HepG2 (cell line): ENCODE data around the gene TPI1. TPM values are rescaled to one million over a fixed set of nuclear protein-coding genes. Genes with fewer than 3 reads are reported as not detected.

Source experiments
- AGO1 ChIP-seq: fragments of 200-400 bp; formaldehyde crosslinking; IDR thresholded peaks from 2 replicates; pipeline ENCODE4 v1.6.1; 2017; ENCODE audit warnings: mild to moderate bottlenecking, low read depth, low read length, moderate library complexity; ENCODE audit not compliant: poor library complexity, severe bottlenecking
- GABPB1 ChIP-seq: IDR thresholded peaks from 2 replicates; pipeline ENCODE4 v1.6.1; 2016; ENCODE audit warnings: mild to moderate bottlenecking, missing genetic modification reagents, moderate library complexity, missing compliant biosample characterization
- GATAD2A ChIP-seq: IDR thresholded peaks from 2 replicates; pipeline ENCODE4 v1.6.1; 2016
- HOMEZ ChIP-seq: IDR thresholded peaks from 2 replicates; pipeline ENCODE4 v1.6.1; 2016; ENCODE audit warnings: low read depth
- NFE2L1 ChIP-seq: sonication (generic); formaldehyde crosslinking; IDR thresholded peaks from 2 replicates; pipeline ENCODE4 v1.4.0; 2020; ENCODE audit warnings: missing genetic modification reagents, mild to moderate bottlenecking, borderline replicate concordance
- RXRA ChIP-seq: sonication (generic); formaldehyde crosslinking; IDR thresholded peaks from 2 replicates; pipeline ENCODE4 v1.5.1; 2020; ENCODE audit warnings: missing genetic modification reagents
- TBX2 ChIP-seq: sonication (generic); formaldehyde crosslinking; IDR thresholded peaks from 2 replicates; pipeline ENCODE4 v1.5.0; 2020; ENCODE audit warnings: missing genetic modification reagents, mild to moderate bottlenecking, borderline replicate concordance
- TEF ChIP-seq: sonication (generic); formaldehyde crosslinking; IDR thresholded peaks from 2 replicates; pipeline ENCODE4 v1.5.0; 2020; ENCODE audit warnings: missing genetic modification reagents
- THAP11 ChIP-seq: IDR thresholded peaks from 2 replicates; pipeline ENCODE4 v1.6.1; 2016; ENCODE audit warnings: missing biosample characterization, missing genetic modification reagents
- TSC22D2 ChIP-seq: sonication (generic); formaldehyde crosslinking; IDR thresholded peaks from 2 replicates; pipeline ENCODE4 v1.5.1; 2020; ENCODE audit warnings: missing genetic modification reagents, mild to moderate bottlenecking, borderline replicate concordance
- ZBTB3 ChIP-seq: sonication (generic); formaldehyde crosslinking; IDR thresholded peaks from 2 replicates; pipeline ENCODE4 v1.4.0; 2020; ENCODE audit warnings: low read depth, mild to moderate bottlenecking, moderate library complexity, missing genetic modification reagents, borderline replicate concordance
- ZNF446 ChIP-seq: sonication (generic); formaldehyde crosslinking; IDR thresholded peaks from 2 replicates; pipeline ENCODE4 v1.5.0; 2020; ENCODE audit warnings: mild to moderate bottlenecking, missing genetic modification reagents
- ZNF550 ChIP-seq: sonication (generic); formaldehyde crosslinking; IDR thresholded peaks from 2 replicates; pipeline ENCODE4 v1.4.0; 2020; ENCODE audit warnings: mild to moderate bottlenecking, missing genetic modification reagents, borderline replicate concordance
- ZNF660 ChIP-seq: sonication (generic); formaldehyde crosslinking; IDR thresholded peaks from 2 replicates; pipeline ENCODE4 v1.5.1; 2020; ENCODE audit warnings: mild to moderate bottlenecking, low read depth, missing genetic modification reagents, borderline replicate concordance
- ZNF710 ChIP-seq: sonication (generic); formaldehyde crosslinking; IDR thresholded peaks from 2 replicates; pipeline ENCODE4 v1.5.0; 2020; ENCODE audit warnings: mild to moderate bottlenecking, missing genetic modification reagents, borderline replicate concordance
- ZSCAN5A ChIP-seq: sonication (generic); formaldehyde crosslinking; IDR thresholded peaks from 2 replicates; pipeline ENCODE4 v1.8.0; 2022; ENCODE audit warnings: mild to moderate bottlenecking, missing genetic modification reagents, borderline replicate concordance
- polyA plus RNA-seq, 8 experiments: library from polyadenylated mRNA; depleted of rRNA in 3 of 8; stranded (reverse) in 7 of 8; unstranded in 1 of 8; fragments of >200 nt; fragmentation: Illumina TruSeq in 4 of 8; extraction: Trizol in 4 of 8; gene quantifications; 2 replicates each; pipeline versions ENCODE4 v1.2.1 to v1.2.3, GENCODE V29; 2011 to 2016; ENCODE audit warnings: low read depth in 4 of 8, missing spikeins in 1 of 8, mixed read lengths in 1 of 8; ENCODE audit not compliant: insufficient read depth in 1 of 8
- total RNA-seq, 5 experiments: library from RNA; depleted of rRNA; stranded (reverse); fragments of >200 nt; fragmentation: Illumina TruSeq; extraction: Trizol; gene quantifications; 2 replicates each; pipeline ENCODE4 v1.2.3, GENCODE V29; 2016; ENCODE audit warnings: low read depth in 1 of 5
- TF ChIP-seq, protein P1 (sequence below): sonication (generic); formaldehyde crosslinking; IDR thresholded peaks from 2 replicates; pipeline ENCODE4 v1.4.0; 2020; ENCODE audit warnings: missing genetic modification reagents, mild to moderate bottlenecking, borderline replicate concordance
- TF ChIP-seq, protein P2 (sequence below): sonication (generic); formaldehyde crosslinking; IDR thresholded peaks from 2 replicates; pipeline ENCODE4 v1.4.0; 2020; ENCODE audit warnings: missing genetic modification reagents, borderline replicate concordance

TPI1 gene
- total and polyA plus RNA-seq, 2 of the 13 experiments (the other 11 are each of a cell fraction or from before 2014, with no cell fraction given), result 945 to 2,535 TPM

GRCh38 chr12:6851153-6851920 is 16.0 kb upstream of the TPI1 start, which contains the start of gene CDCA3 (continued):
- TF ChIP-seq THAP11 (CRISPR knock-in tag), result peak; percentile 73; the same call in 1 of the 2 replicates
- no peak for TF ChIP-seq HOMEZ (CRISPR knock-in tag)
- 0 out of 2 replicates have a peak, but pooled peaks have one; percentile 1 for TF ChIP-seq TBX2 (CRISPR knock-in tag)
- TF ChIP-seq, protein P1, sequence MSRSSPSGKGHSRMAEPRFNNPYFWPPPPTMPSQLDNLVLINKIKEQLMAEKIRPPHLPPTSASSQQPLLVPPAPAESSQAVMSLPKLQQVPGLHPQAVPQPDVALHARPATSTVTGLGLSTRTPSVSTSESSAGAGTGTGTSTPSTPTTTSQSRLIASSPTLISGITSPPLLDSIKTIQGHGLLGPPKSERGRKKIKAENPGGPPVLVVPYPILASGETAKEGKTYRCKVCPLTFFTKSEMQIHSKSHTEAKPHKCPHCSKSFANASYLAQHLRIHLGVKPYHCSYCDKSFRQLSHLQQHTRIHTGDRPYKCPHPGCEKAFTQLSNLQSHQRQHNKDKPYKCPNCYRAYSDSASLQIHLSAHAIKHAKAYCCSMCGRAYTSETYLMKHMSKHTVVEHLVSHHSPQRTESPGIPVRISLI (CRISPR knock-in tag), result no peak
- TF ChIP-seq NFE2L1 (CRISPR knock-in tag), result no peak
- no peak for TF ChIP-seq ZNF446 (CRISPR knock-in tag)
- TF ChIP-seq, protein P2, sequence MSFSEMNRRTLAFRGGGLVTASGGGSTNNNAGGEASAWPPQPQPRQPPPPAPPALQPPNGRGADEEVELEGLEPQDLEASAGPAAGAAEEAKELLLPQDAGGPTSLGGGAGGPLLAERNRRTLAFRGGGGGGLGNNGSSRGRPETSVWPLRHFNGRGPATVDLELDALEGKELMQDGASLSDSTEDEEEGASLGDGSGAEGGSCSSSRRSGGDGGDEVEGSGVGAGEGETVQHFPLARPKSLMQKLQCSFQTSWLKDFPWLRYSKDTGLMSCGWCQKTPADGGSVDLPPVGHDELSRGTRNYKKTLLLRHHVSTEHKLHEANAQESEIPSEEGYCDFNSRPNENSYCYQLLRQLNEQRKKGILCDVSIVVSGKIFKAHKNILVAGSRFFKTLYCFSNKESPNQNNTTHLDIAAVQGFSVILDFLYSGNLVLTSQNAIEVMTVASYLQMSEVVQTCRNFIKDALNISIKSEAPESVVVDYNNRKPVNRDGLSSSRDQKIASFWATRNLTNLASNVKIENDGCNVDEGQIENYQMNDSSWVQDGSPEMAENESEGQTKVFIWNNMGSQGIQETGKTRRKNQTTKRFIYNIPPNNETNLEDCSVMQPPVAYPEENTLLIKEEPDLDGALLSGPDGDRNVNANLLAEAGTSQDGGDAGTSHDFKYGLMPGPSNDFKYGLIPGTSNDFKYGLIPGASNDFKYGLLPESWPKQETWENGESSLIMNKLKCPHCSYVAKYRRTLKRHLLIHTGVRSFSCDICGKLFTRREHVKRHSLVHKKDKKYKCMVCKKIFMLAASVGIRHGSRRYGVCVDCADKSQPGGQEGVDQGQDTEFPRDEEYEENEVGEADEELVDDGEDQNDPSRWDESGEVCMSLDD (CRISPR knock-in tag), result no peak
- TF ChIP-seq ZNF710 (CRISPR knock-in tag), result no peak
- TF ChIP-seq TEF, result no peak
- no peak for TF ChIP-seq RXRA (CRISPR knock-in tag)
- TF ChIP-seq AGO1, result no peak
- no peak for TF ChIP-seq ZNF550 (CRISPR knock-in tag)
- TF ChIP-seq ZSCAN5A (CRISPR knock-in tag), result no peak
- TF ChIP-seq ZBTB3 (CRISPR knock-in tag), result no peak
- no peak for TF ChIP-seq GATAD2A (CRISPR knock-in tag)
- TF ChIP-seq ZNF660, result no peak
- TF ChIP-seq GABPB1 (CRISPR knock-in tag), result no peak; the same call in 1 of the 2 replicates
- no peak for TF ChIP-seq TSC22D2 (CRISPR knock-in tag)
